Esophagus muscularis mucosa (tissue), 4 donors: Measurements from ENCODE around the gene PPP6R3. TPM values are rescaled to one million over a fixed set of nuclear protein-coding genes. Genes with fewer than 3 reads are reported as not detected.

Experiments used
- DNase-seq: peaks from one replicate; pipeline ENCODE4 v3.0.0-alpha.2; 2017; ENCODE audit errors: extremely low spot score
- H3K27ac ChIP-seq, 4 donors: fragments of 200-600 bp; sonication (generic); replicated peaks in 1 of 4; 1 replicate in 3 of 4; 2 replicates in 1 of 4; pipeline ENCODE4 v1.5.1; 2016 to 2019; ENCODE audit warnings: mild to moderate bottlenecking in 1 of 4
- H3K27me3 ChIP-seq, 4 donors: fragments of 200-600 bp; sonication (generic); one replicate each; pipeline versions ENCODE4 v1.5.1 to v1.6.0; 2016 to 2019
- H3K36me3 ChIP-seq, 4 donors: fragments of 200-600 bp; sonication (generic); one replicate each; pipeline ENCODE4 v1.5.1; 2016 to 2019
- H3K4me1 ChIP-seq, 4 donors: fragments of 200-600 bp; sonication (generic); one replicate each; pipeline ENCODE4 v1.5.1; 2016 to 2019
- H3K4me3 ChIP-seq, 4 donors: fragments of 200-600 bp; sonication (generic); 1 replicate in 2 of 4; 2 replicates in 2 of 4; pipeline ENCODE4 v1.5.1; 2016 to 2019; ENCODE audit warnings: mild to moderate bottlenecking in 4 of 4, moderate library complexity in 1 of 4
- H3K9me3 ChIP-seq, 4 donors: fragments of 200-600 bp; sonication (generic); 1 replicate in 3 of 4; 2 replicates in 1 of 4; pipeline ENCODE4 v1.5.1; 2016 to 2019
- CTCF ChIP-seq, 3 experiments: fragments of 200-600 bp in 2 of 3; fragments of 450-650 bp in 1 of 3; sonication (generic) in 2 of 3; IDR thresholded peaks; one replicate each; pipeline ENCODE4 v1.5.1; 2017 to 2019; ENCODE audit warnings: antibody characterized with exemption in 3 of 3, mild to moderate bottlenecking in 2 of 3, moderate library complexity in 1 of 3
- EP300 ChIP-seq: sonication (generic); formaldehyde crosslinking; IDR thresholded peaks from one replicate; pipeline ENCODE4 v1.6.1; 2017; ENCODE audit warnings: antibody characterized with exemption
- POLR2A ChIP-seq: fragments of 450-650 bp; IDR thresholded peaks from one replicate; pipeline ENCODE4 v1.6.1; 2017; ENCODE audit warnings: antibody characterized with exemption, moderate library complexity, mild to moderate bottlenecking, low read depth
- POLR2AphosphoS5 ChIP-seq, 2 donors: sonication (generic); formaldehyde crosslinking; IDR thresholded peaks; one replicate each; pipeline ENCODE4 v1.6.1; 2017; ENCODE audit warnings: antibody characterized with exemption in 2 of 2
- WGBS: methylation state at CpG from one replicate; pipeline ENCODE4 v1.1.5; 2018; 5-methylcytosine and 5-hydroxymethylcytosine counted together
- intact Hi-C: fragments of 100-400 bp; cut with DNase I; formaldehyde crosslinking; loops from one replicate; pipeline ENCODE4 v1.15.1; 2023
- total RNA-seq, 4 donors: library from RNA; depleted of rRNA; stranded (reverse); fragments of >200 nt; gene quantifications; one replicate each; pipeline versions ENCODE4 v1.1.0 to v1.2.1, GENCODE V29; 2016

The PPP6R3 gene
- total RNA-seq, 4 donors from 2014 or later, result 106 to 132 (median 116) TPM

- no peak for DNase-seq
- WGBS, result 69% methylated on average over 6 of the region's 6 CpGs
- H3K27ac ChIP-seq, result no peak overlapping the region
- no peaks in the 10 kb centered on the region for H3K27me3 ChIP-seq
- no peaks in the 10 kb centered on the region for H3K9me3 ChIP-seq
- H3K4me3 ChIP-seq, result no peak overlapping the region
- intact Hi-C loops, result no loop called here
- peaks cover 17 to 80% (median 69%) of the 10 kb centered on the region in 4 donors for H3K36me3 ChIP-seq
- H3K4me1 ChIP-seq, result peaks cover 12 to 33% (median 27%) of the 10 kb centered on the region in 4 donors
- TF ChIP-seq EP300 (no peak), POLR2A (no peak), CTCF (IDR thresholded peaks at IDR 0.05) (no peak), POLR2AphosphoS5 (IDR thresholded peaks at IDR 0.05) (no peak)
Observed at GRCh38 chr11:68441466-68442230, 18.9 kb upstream of the PPP6R3 start.

- H3K4me3 ChIP-seq, result no peak overlapping the region
- H3K9me3 ChIP-seq, result no peaks in the 10 kb centered on the region
- no peak for TF ChIP-seq POLR2AphosphoS5 (IDR thresholded peaks at IDR 0.05)
- no peaks in the 10 kb centered on the region for H3K27me3 ChIP-seq
- no peak overlapping the region for H3K27ac ChIP-seq
- DNase-seq, result no peak
- H3K36me3 ChIP-seq, result peaks cover 17 to 77% (median 66%) of the 10 kb centered on the region in 4 donors
- H3K4me1 ChIP-seq, result peaks cover 6 to 33% (median 24%) of the 10 kb centered on the region in 4 donors
- WGBS, result 93% methylated on average over 10 of the region's 10 CpGs
- intact Hi-C loops, result no loop called here
Observed at GRCh38 chr11:68442433-68442832, 18.1 kb upstream of the PPP6R3 start.

GRCh38 chr11:68444566-68444965, 16.0 kb upstream of the PPP6R3 start:
- 63% methylated on average over 2 of the region's 6 CpGs for WGBS
- intact Hi-C loops, result no loop called here
- DNase-seq, result no peak
- Histone ChIP-seq H3K27ac (no peak overlapping the region), H3K27me3 (no peaks in the 10 kb centered on the region), H3K9me3 (no peaks in the 10 kb centered on the region), H3K4me1 (peaks cover 0 to 24% (median 16%) of the 10 kb centered on the region in 4 donors), H3K36me3 (peaks cover 4 to 75% (median 65%) of the 10 kb centered on the region in 4 donors), H3K4me3 (no peak overlapping the region)
- TF ChIP-seq POLR2A (no peak), EP300 (no peak), POLR2AphosphoS5 (IDR thresholded peaks at IDR 0.05) (no peak), CTCF (IDR thresholded peaks at IDR 0.05) (no peak)

GRCh38 chr11:68445531-68446035, 15.0 kb upstream of the PPP6R3 start:
- no peak overlapping the region for H3K4me3 ChIP-seq
- H3K4me1 ChIP-seq, result peaks cover 0 to 14% (median 9%) of the 10 kb centered on the region in 4 donors
- H3K27ac ChIP-seq, result peak overlapping the region in 1 of 4 donors; percentile 37
- DNase-seq, result no peak
- H3K36me3 ChIP-seq, result peaks cover 4 to 71% (median 57%) of the 10 kb centered on the region in 4 donors
- H3K27me3 ChIP-seq, result no peaks in the 10 kb centered on the region
- intact Hi-C loops, result loop anchor here (2.0 kb wide), 2 partner anchors 61 to 187 kb away; no protein-coding TSS in a partner anchor
- H3K9me3 ChIP-seq, result no peaks in the 10 kb centered on the region
- TF ChIP-seq CTCF (IDR thresholded peaks at IDR 0.05), result no peak
- TF ChIP-seq POLR2A, result no peak
- no peak for TF ChIP-seq EP300
- TF ChIP-seq POLR2AphosphoS5 (IDR thresholded peaks at IDR 0.05), result no peak
- WGBS, result 91% methylated on average over 10 of the region's 11 CpGs

GRCh38 chr11:68446046-68446725, 14.4 kb upstream of the PPP6R3 start:
- no peak overlapping the region for H3K4me3 ChIP-seq
- H3K27ac ChIP-seq, result peak overlapping the region in 1 of 4 donors; percentile 37
- H3K36me3 ChIP-seq, result peaks cover 4 to 67% (median 54%) of the 10 kb centered on the region in 4 donors
- TF ChIP-seq POLR2AphosphoS5 (IDR thresholded peaks at IDR 0.05) (no peak), CTCF (IDR thresholded peaks at IDR 0.05) (no peak), EP300 (no peak), POLR2A (no peak)
- H3K9me3 ChIP-seq, result no peaks in the 10 kb centered on the region
- peaks cover 0 to 14% (median 9%) of the 10 kb centered on the region in 4 donors for H3K4me1 ChIP-seq
- DNase-seq, result no peak
- WGBS, result 90% methylated on average over 18 of the region's 18 CpGs
- intact Hi-C loops, result loop anchor here (2.0 kb wide), 2 partner anchors 61 to 187 kb away; no protein-coding TSS in a partner anchor
- H3K27me3 ChIP-seq, result no peaks in the 10 kb centered on the region
